ENCODE results near the gene ERI2. TPM values are rescaled to one million over a fixed set of nuclear protein-coding genes. Genes with fewer than 3 reads are reported as not detected.

The ERI2 gene
- total RNA-seq, 4 donors from 2014 or later: 14.7 to 61.0 (median 21.6) TPM

- no peak for TF ChIP-seq CTCF (IDR thresholded peaks at IDR 0.05; ENCODE audit: low read depth)
Measured at GRCh38 chr16:20838240-20838639, 32.0 kb upstream of the ERI2 start.

GRCh38 chr16:20833086-20833485 is 26.8 kb upstream of the ERI2 start:
- TF ChIP-seq CTCF (IDR thresholded peaks at IDR 0.05; ENCODE audit: low read depth): no peak

GRCh38 chr16:20830372-20830771 is 24.1 kb upstream of the ERI2 start:
- no peak for TF ChIP-seq CTCF (IDR thresholded peaks at IDR 0.05; ENCODE audit: low read depth)

GRCh38 chr16:20829536-20829935 is 23.3 kb upstream of the ERI2 start:
- TF ChIP-seq CTCF (IDR thresholded peaks at IDR 0.05; ENCODE audit: low read depth): no peak

- no peak for TF ChIP-seq CTCF (IDR thresholded peaks at IDR 0.05; ENCODE audit: low read depth)
Measured at GRCh38 chr16:20826039-20826566, 19.8 kb upstream of the ERI2 start.

GRCh38 chr16:20822521-20823325 is 16.5 kb upstream of the ERI2 start:
- no peak for TF ChIP-seq CTCF (IDR thresholded peaks at IDR 0.05; ENCODE audit: low read depth)

- no peak for TF ChIP-seq CTCF (IDR thresholded peaks at IDR 0.05; ENCODE audit: low read depth)
Measured at GRCh38 chr16:20821682-20822081, 15.4 kb upstream of the ERI2 start.
